GM12878 (cell line): ENCODE data around the gene TMEM72.

ENCODE experiments used
- ATF3 ChIP-seq: IDR thresholded peaks from 2 replicates; pipeline ENCODE4 v1.6.1; 2011; ENCODE audit warnings: low read depth, mild to moderate bottlenecking, low read length, moderate library complexity, borderline replicate concordance; ENCODE audit errors: extremely low read depth
- BRCA1 ChIP-seq: IDR thresholded peaks from 2 replicates; pipeline ENCODE4 v1.6.1; 2011; ENCODE audit warnings: low read depth, low read length, improper control_type of control experiment
- CHD1 ChIP-seq: IDR thresholded peaks from 2 replicates; pipeline ENCODE4 v1.6.1; 2012; ENCODE audit warnings: low read depth, low read length, improper control_type of control experiment
- CTCF ChIP-seq, 3 experiments: IDR thresholded peaks in 2 of 3; conservative IDR thresholded peaks in 1 of 3; 2 replicates each; pipeline ENCODE4 v1.5.1; 2011; ENCODE audit warnings: low read depth in 3 of 3, low read length in 3 of 3, mild to moderate bottlenecking in 3 of 3, control low read depth in 2 of 3, moderate library complexity in 2 of 3, inconsistent platforms in 1 of 3, mixed read lengths in 1 of 3; ENCODE audit not compliant: control insufficient read depth in 2 of 3, insufficient read depth in 1 of 3; ENCODE audit errors: extremely low read depth in 1 of 3
- JUNB ChIP-seq: IDR thresholded peaks from 2 replicates; pipeline ENCODE4 v1.6.1; 2016; ENCODE audit warnings: antibody characterized with exemption, mild to moderate bottlenecking
- POLR2A ChIP-seq: IDR thresholded peaks from 2 replicates; pipeline ENCODE4 v1.6.1; 2011; ENCODE audit warnings: low read depth, mild to moderate bottlenecking, low read length

GRCh38 chr10:44954962-44955361 is 43.8 kb downstream of the TMEM72 start:
- no peak for TF ChIP-seq BRCA1
- TF ChIP-seq CTCF (IDR thresholded peaks at IDR 0.05 in 2 of 3, conservative IDR thresholded peaks at IDR 0.05 in 1 of 3; ENCODE audit: control insufficient read depth in 2 of 3, extremely low read depth in 1 of 3, insufficient read depth in 1 of 3, low read depth in 3 of 3, low read length in 3 of 3) = no peak
- no peak for TF ChIP-seq ATF3
- TF ChIP-seq POLR2A = no peak
- no peak for TF ChIP-seq CHD1
- no peak for TF ChIP-seq JUNB
